Esophagus muscularis mucosa (tissue), 4 donors: ENCODE results near the gene MALAT1. TPM values are rescaled to one million over a fixed set of nuclear protein-coding genes. Genes with fewer than 3 reads are reported as not detected.
A peak's percentile ranks its signal among the peaks of the same experiment; 100 is the strongest.

Experiments
- DNase-seq: peaks from one replicate; pipeline ENCODE4 v3.0.0-alpha.2; 2017; ENCODE audit errors: extremely low spot score
- H3K27ac ChIP-seq, 4 donors: fragments of 200-600 bp; sonication (generic); replicated peaks in 1 of 4; 1 replicate in 3 of 4; 2 replicates in 1 of 4; pipeline ENCODE4 v1.5.1; 2016 to 2019; ENCODE audit warnings: mild to moderate bottlenecking in 1 of 4
- H3K27me3 ChIP-seq, 4 donors: fragments of 200-600 bp; sonication (generic); one replicate each; pipeline versions ENCODE4 v1.5.1 to v1.6.0; 2016 to 2019
- H3K36me3 ChIP-seq, 4 donors: fragments of 200-600 bp; sonication (generic); one replicate each; pipeline ENCODE4 v1.5.1; 2016 to 2019
- H3K4me1 ChIP-seq, 4 donors: fragments of 200-600 bp; sonication (generic); one replicate each; pipeline ENCODE4 v1.5.1; 2016 to 2019
- H3K4me3 ChIP-seq, 4 donors: fragments of 200-600 bp; sonication (generic); 1 replicate in 2 of 4; 2 replicates in 2 of 4; pipeline ENCODE4 v1.5.1; 2016 to 2019; ENCODE audit warnings: mild to moderate bottlenecking in 4 of 4, moderate library complexity in 1 of 4
- H3K9me3 ChIP-seq, 4 donors: fragments of 200-600 bp; sonication (generic); 1 replicate in 3 of 4; 2 replicates in 1 of 4; pipeline ENCODE4 v1.5.1; 2016 to 2019
- CTCF ChIP-seq, 3 experiments: fragments of 200-600 bp in 2 of 3; fragments of 450-650 bp in 1 of 3; sonication (generic) in 2 of 3; IDR thresholded peaks; one replicate each; pipeline ENCODE4 v1.5.1; 2017 to 2019; ENCODE audit warnings: antibody characterized with exemption in 3 of 3, mild to moderate bottlenecking in 2 of 3, moderate library complexity in 1 of 3
- EP300 ChIP-seq: sonication (generic); formaldehyde crosslinking; IDR thresholded peaks from one replicate; pipeline ENCODE4 v1.6.1; 2017; ENCODE audit warnings: antibody characterized with exemption
- POLR2A ChIP-seq: fragments of 450-650 bp; IDR thresholded peaks from one replicate; pipeline ENCODE4 v1.6.1; 2017; ENCODE audit warnings: antibody characterized with exemption, moderate library complexity, mild to moderate bottlenecking, low read depth
- POLR2AphosphoS5 ChIP-seq, 2 donors: sonication (generic); formaldehyde crosslinking; IDR thresholded peaks; one replicate each; pipeline ENCODE4 v1.6.1; 2017; ENCODE audit warnings: antibody characterized with exemption in 2 of 2
- WGBS: methylation state at CpG from one replicate; pipeline ENCODE4 v1.1.5; 2018; 5-methylcytosine and 5-hydroxymethylcytosine counted together
- intact Hi-C: fragments of 100-400 bp; cut with DNase I; formaldehyde crosslinking; loops from one replicate; pipeline ENCODE4 v1.15.1; 2023
- total RNA-seq, 4 donors: library from RNA; depleted of rRNA; stranded (reverse); fragments of >200 nt; gene quantifications; one replicate each; pipeline versions ENCODE4 v1.1.0 to v1.2.1, GENCODE V29; 2016

Gene MALAT1
- total RNA-seq, 4 donors from 2014 or later = 2,724 to 15,405 (median 5,373) TPM

- Histone ChIP-seq H3K4me3 (no peak overlapping the region), H3K9me3 (no peaks in the 10 kb centered on the region), H3K36me3 (peaks cover 0 to 92% (median 86%) of the 10 kb centered on the region in 4 donors), H3K4me1 (peaks cover 0 to 36% (median 34%) of the 10 kb centered on the region in 4 donors), H3K27me3 (no peaks in the 10 kb centered on the region), H3K27ac (no peak overlapping the region)
- no peak for TF ChIP-seq POLR2AphosphoS5 (IDR thresholded peaks at IDR 0.05)
- no peak for TF ChIP-seq POLR2A
- no peak for TF ChIP-seq EP300
- no peak for TF ChIP-seq CTCF (IDR thresholded peaks at IDR 0.05)
- DNase-seq = no peak
- 91% methylated on average over 3 of the region's 3 CpGs for WGBS
- intact Hi-C loops = no loop called here
These were observed 50.3 kb downstream of the MALAT1 start for GRCh38 chr11:65549096-65549495.

- Histone ChIP-seq H3K9me3 (no peaks in the 10 kb centered on the region), H3K27me3 (no peaks in the 10 kb centered on the region), H3K4me1 (peaks cover 23 to 55% (median 53%) of the 10 kb centered on the region in 4 donors), H3K36me3 (peaks cover 0 to 68% (median 65%) of the 10 kb centered on the region in 4 donors), H3K4me3 (no peak overlapping the region), H3K27ac (no peak overlapping the region)
- DNase-seq = no peak
- 69% methylated on average over 8 of the region's 17 CpGs for WGBS
- TF ChIP-seq EP300 = no peak
- TF ChIP-seq POLR2AphosphoS5 (IDR thresholded peaks at IDR 0.05) = peak in 1 of 2 donors; percentile 16
- no peak for TF ChIP-seq POLR2A
- peak in 2 of 3 experiments; percentile 24 to 43 for TF ChIP-seq CTCF (IDR thresholded peaks at IDR 0.05)
- intact Hi-C loops = no loop called here
These were observed 52.9 kb downstream of the MALAT1 start for GRCh38 chr11:65551572-65552387.

GRCh38 chr11:65552388-65552951 lies 53.6 kb downstream of the MALAT1 start:
- Histone ChIP-seq H3K27me3 (no peaks in the 10 kb centered on the region), H3K36me3 (peaks cover 0 to 62% (median 58%) of the 10 kb centered on the region in 4 donors), H3K27ac (no peak overlapping the region), H3K4me1 (peaks cover 30 to 55% (median 54%) of the 10 kb centered on the region in 4 donors), H3K9me3 (no peaks in the 10 kb centered on the region), H3K4me3 (no peak overlapping the region)
- WGBS = 75% methylated on average over 7 of the region's 9 CpGs
- TF ChIP-seq EP300 (no peak), CTCF (IDR thresholded peaks at IDR 0.05) (no peak)
- intact Hi-C loops = no loop called here
- DNase-seq = no peak

GRCh38 chr11:65553301-65554001 lies 54.6 kb downstream of the MALAT1 start:
- H3K27ac ChIP-seq = peak overlapping the region in 2 of 4 donors; percentile 1 to 98
- H3K9me3 ChIP-seq = no peaks in the 10 kb centered on the region
- peaks cover 31 to 63% (median 56%) of the 10 kb centered on the region in 4 donors for H3K4me1 ChIP-seq
- H3K4me3 ChIP-seq = no peak overlapping the region
- intact Hi-C loops = no loop called here
- H3K27me3 ChIP-seq = no peaks in the 10 kb centered on the region
- 70% methylated on average over 27 of the region's 37 CpGs for WGBS
- DNase-seq = no peak
- H3K36me3 ChIP-seq = peaks cover 0 to 52% (median 50%) of the 10 kb centered on the region in 4 donors
- TF ChIP-seq POLR2AphosphoS5 (IDR thresholded peaks at IDR 0.05) (no peak), POLR2A (no peak), CTCF (IDR thresholded peaks at IDR 0.05) (no peak), EP300 (no peak)
